Right lobe of liver (tissue), 4 donors: ENCODE data around the gene EMP3.

Experiments used
- CTCF ChIP-seq, 4 donors: fragments of 200-600 bp in 3 of 4; fragments of 450-650 bp in 1 of 4; IDR thresholded peaks; one replicate each; pipeline versions ENCODE4 v1.5.1 to v1.8.0; 2016 to 2022; ENCODE audit warnings: antibody characterized with exemption in 4 of 4, mild to moderate bottlenecking in 2 of 4
- POLR2A ChIP-seq: fragments of 450-650 bp; IDR thresholded peaks from one replicate; pipeline ENCODE4 v1.6.1; 2017; ENCODE audit warnings: antibody characterized with exemption, mild to moderate bottlenecking
- donor health status: DM: no; HTN: no; CAD: no.
- donor health status: DM: no; HTN: no; CAD: no.
- donor health status: DM: no; HTN: yes; CAD: no.

- TF ChIP-seq CTCF (IDR thresholded peaks at IDR 0.05) = no peak
- no peak for TF ChIP-seq POLR2A
Measured at GRCh38 chr19:48373567-48373966, 48.2 kb downstream of the EMP3 start.
